ENCODE data around the gene HES7.
A peak's percentile ranks its signal among the peaks of the same experiment; 100 is the strongest.

HES7 gene

GRCh38 chr17:8155231-8155995, 31.5 kb upstream of the HES7 start:
- DNase-seq (ENCODE audit: low read depth in 2 of 3, low spot score in 1 of 3): no peak

- no peak for DNase-seq (ENCODE audit: low read depth in 2 of 3, low spot score in 1 of 3)
These were observed 30.8 kb upstream of the HES7 start for GRCh38 chr17:8154608-8155155.

- DNase-seq (ENCODE audit: low read depth in 2 of 3, low spot score in 1 of 3): peak; percentile 85 to 91 (median 89)
These were observed 30.2 kb upstream of the HES7 start for GRCh38 chr17:8153957-8154607.

- DNase-seq (ENCODE audit: low read depth in 2 of 3, low spot score in 1 of 3): peak in 1 of 3 donors; percentile 56
These were observed 29.6 kb upstream of the HES7 start for GRCh38 chr17:8153525-8153956.

- no peak for DNase-seq (ENCODE audit: low read depth in 2 of 3, low spot score in 1 of 3)
These were observed 29.1 kb upstream of the HES7 start for GRCh38 chr17:8153031-8153451.

GRCh38 chr17:8152112-8152775, 28.3 kb upstream of the HES7 start, which contains the start of gene PER1:
TSS of gene PER1 (minus strand) at chr17:8152404. CDS start at chr17:8150706, 1,698 bp downstream.
- peak; percentile 85 to 91 (median 86) for DNase-seq (ENCODE audit: low read depth in 2 of 3, low spot score in 1 of 3)

- no peak for DNase-seq (ENCODE audit: low read depth in 2 of 3, low spot score in 1 of 3)
These were observed 27.8 kb upstream of the HES7 start for GRCh38 chr17:8151641-8152111.

GRCh38 chr17:8151120-8151640, 27.3 kb upstream of the HES7 start:
- peak; percentile 66 to 85 (median 76) for DNase-seq (ENCODE audit: low read depth in 2 of 3, low spot score in 1 of 3)

- no peak for DNase-seq (ENCODE audit: low read depth in 2 of 3, low spot score in 1 of 3)
These were observed 26.6 kb upstream of the HES7 start for GRCh38 chr17:8150194-8151119.

- no peak for DNase-seq (ENCODE audit: low read depth in 2 of 3, low spot score in 1 of 3)
These were observed 25.7 kb upstream of the HES7 start for GRCh38 chr17:8149419-8150193.

GRCh38 chr17:8148560-8148959, 24.7 kb upstream of the HES7 start:
- DNase-seq (ENCODE audit: low read depth in 2 of 3, low spot score in 1 of 3): no peak

GRCh38 chr17:8147805-8148404, 24.0 kb upstream of the HES7 start:
- no peak for DNase-seq (ENCODE audit: low read depth in 2 of 3, low spot score in 1 of 3)

- no peak for DNase-seq (ENCODE audit: low read depth in 2 of 3, low spot score in 1 of 3)
These were observed 23.4 kb upstream of the HES7 start for GRCh38 chr17:8147141-8147804.

GRCh38 chr17:8146381-8147140, 22.7 kb upstream of the HES7 start:
- no peak for DNase-seq (ENCODE audit: low read depth in 2 of 3, low spot score in 1 of 3)

GRCh38 chr17:8145811-8146210, 21.9 kb upstream of the HES7 start:
- no peak for DNase-seq (ENCODE audit: low read depth in 2 of 3, low spot score in 1 of 3)

- no peak for DNase-seq (ENCODE audit: low read depth in 2 of 3, low spot score in 1 of 3)
These were observed 20.7 kb upstream of the HES7 start for GRCh38 chr17:8144401-8145231.
